HG02852 (cell line): ENCODE data around the gene NME3.
"Not testable (repeated sequence)": the region's sequence is repeated elsewhere in the genome, so short reads cannot be mapped to it uniquely, and the experiment has no call there.

Experiments
- ATAC-seq: cut with Tn5 transposase; IDR thresholded peaks from one replicate; pipeline ENCODE4 v1.9.1; 2021; ENCODE audit warnings: mild to moderate bottlenecking, moderate library complexity; ENCODE audit not compliant: unreplicated experiment

The NME3 gene

GRCh38 chr16:1771188-1771863, at the start of gene NME3:
NME3 (minus strand) TSS chr16:1771543; CDS start chr16:1771534, 9 bp downstream.
- ATAC-seq, result no peak

DNA sequence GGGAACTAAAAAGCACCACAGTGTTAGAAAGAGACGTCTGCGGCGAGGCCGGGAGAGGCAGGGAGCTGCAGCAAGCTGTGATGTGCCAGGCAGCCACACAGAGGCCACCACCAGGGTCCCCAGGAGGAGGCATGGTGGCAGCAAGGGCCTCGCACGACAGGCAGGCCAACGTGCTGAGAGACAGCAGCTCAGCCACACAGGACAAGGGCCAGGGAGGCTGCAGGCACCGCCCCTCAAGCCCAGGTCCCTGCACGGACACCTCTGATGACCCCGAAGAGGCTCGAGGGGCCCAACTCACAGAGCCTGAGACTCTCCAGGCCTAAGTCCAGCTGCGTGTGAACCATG, 49.6 kb upstream of the NME3 start:
- no peak for ATAC-seq

DNA sequence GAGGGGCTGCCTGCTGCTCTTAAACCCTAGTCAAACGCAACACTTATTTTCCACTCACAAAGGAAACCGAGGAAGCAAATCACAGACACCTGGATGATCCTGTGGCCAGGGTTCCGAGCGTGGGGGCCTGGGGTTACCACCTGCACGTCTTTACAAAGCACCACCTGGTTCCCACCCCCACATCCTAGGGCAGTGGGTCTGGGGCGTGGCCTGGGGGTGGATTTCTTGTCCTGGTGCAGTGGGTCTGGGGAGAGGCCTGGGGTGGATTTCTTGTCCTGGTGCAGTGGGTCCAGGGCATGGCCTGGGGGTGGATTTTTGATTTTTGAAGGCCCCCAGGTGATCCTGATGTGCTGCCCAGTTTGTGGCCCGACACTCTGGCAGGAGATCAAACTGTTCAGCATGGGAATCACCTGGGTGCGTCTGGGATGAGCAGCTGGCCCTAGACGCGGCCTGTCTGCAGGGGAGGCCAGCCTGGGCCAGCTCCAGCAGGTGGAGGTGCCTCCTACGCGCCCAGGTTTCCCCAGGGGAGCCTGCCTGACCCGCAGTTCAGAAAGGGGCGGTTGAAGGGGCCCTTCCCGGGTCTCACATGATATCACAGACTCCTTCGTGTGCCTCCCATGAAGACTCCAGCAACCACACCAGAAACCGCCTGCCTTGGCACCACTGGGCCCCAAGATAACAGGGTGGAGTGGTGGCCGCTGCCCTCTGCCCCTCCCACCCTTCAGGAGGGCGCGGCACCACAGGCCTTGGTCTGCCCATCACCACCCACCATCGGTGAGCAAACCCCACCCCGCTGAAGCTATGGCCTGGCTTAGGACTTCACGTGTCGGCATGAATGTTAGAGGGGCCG, 49.0 kb upstream of the NME3 start:
- no peak for ATAC-seq

GRCh38 chr16:1819611-1820010, 48.3 kb upstream of the NME3 start:
- no peak for ATAC-seq

DNA sequence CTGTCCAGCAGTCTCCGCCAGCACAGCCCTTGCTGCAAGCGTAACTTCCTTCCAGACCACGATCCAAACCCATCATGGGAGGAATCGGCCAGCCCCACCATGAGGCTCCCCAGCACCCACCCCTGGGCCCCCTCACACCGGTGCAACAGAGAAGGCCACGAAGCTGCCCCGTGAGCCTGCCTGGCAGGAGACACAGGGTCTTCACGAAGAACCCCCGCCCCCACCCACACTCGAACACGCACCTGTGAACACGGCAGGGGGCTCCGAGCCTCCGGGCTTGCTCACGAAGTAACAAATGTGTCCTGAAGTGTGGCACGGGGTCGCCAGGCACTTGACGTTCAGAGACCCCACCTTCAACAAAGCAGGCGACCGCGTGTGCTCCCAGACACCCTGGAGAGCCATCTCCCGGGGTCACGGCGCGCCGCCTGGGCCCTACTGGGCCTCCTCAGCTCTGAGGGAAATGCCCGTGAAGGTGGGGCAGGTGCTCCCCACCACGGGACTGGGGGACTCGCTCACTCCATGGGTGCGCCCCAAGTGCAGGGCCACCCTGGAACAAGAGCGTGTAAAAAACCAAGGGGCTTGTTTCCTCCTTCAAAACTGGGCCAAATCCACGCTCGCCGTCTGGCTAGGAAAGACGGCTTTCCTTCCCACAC, 47.7 kb upstream of the NME3 start:
- no peak for ATAC-seq

GRCh38 chr16:1818204-1818872, 47.0 kb upstream of the NME3 start:
- no peak for ATAC-seq

DNA sequence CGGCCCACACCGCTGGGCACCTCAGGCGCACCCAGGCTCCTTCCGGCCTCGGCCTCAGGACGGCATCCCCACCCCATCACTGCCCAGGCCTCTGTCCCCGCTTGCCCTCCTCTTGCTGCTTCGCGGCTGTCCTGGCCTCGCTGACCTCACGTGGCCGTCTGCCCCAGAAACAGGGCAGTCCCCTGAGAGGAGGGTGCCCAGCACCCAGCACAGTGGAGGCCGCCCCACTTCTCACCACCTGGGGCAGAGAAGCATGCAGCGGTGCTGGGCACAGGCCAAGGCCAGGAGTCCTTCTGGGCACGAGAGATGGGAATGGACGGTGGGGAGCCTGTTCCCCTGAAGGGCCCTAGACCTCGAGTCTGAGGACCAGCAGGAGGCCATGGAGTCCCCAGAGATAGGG, 46.4 kb upstream of the NME3 start:
- no peak for ATAC-seq

DNA sequence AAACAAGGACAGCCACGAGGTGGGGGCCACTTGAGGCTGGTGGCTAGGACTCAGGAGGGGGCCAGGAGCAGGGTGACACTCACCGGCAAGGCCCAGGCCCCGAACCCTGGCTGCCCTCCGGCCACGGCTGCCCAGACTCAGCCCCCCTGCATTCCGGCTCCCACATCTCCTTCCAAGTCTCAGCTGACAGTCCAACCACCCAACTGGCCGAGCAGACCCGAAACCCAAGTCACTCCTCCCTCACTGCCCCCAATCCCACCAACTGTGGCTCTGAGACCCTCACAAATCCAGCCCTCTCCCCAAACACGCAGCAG, 45.9 kb upstream of the NME3 start:
- ATAC-seq, result no peak

- ATAC-seq, result no peak
Observed at GRCh38 chr16:1816396-1817275, 45.3 kb upstream of the NME3 start.

DNA sequence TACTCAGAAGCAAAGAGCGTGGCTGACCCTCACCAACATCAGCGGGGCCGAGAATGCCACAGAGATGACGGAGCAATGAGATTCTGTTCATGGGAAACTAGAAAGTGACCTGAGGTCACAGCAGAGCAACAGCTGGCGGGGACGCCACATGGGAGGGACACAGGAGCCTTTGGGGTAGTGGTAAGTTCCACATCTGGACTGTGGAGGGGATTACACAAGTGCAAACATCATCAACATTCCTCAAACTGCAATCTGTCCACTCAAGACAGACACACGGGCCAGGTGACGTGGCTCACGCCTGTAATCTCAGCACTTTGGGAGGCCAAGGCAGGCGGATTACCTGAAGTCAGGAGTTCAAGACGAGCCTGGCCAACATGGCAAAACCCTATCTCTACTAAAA, 44.1 kb upstream of the NME3 start:
- ATAC-seq, result no peak

DNA sequence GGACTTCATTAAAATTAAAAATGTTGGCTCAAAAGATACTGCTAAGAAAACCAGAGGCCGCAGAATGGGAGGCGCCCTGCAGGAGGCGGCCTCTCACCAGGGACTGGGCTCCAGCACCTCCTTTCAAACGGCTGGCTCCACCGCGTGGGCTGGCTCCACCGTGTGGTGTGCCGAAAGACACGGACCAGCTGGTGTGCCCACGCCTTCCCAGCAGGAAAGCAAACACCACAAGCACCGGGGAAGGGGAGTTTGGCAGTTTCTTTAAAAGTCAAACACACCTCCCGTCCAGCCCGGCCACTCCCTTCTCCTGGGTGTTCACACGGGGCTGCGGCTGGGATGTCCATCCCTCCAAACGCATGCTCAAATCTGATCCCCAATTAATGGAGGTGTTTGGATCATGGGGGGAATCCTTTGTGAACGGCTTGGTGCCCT, 41.4 kb upstream of the NME3 start:
- no peak for ATAC-seq

DNA sequence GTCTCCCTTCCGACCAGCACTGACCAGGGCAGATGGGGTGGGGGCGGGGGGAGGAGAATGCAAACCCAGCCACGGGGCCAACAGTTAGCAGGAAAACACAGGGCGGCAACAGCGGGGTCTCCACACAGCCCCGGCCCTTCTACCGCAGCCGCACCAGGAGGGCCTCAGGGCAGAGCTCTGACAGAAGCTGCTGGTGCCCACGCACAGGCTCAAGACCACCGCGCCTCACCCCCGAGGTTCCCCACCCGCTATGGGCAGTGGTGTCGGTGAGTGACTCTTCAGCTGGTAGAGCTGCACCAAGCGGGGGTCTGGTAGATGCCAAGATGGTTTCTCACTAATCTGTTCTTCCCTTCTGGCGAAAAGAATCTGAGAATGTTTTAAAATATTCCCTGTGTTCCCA, 39.2 kb upstream of the NME3 start:
- no peak for ATAC-seq

DNA sequence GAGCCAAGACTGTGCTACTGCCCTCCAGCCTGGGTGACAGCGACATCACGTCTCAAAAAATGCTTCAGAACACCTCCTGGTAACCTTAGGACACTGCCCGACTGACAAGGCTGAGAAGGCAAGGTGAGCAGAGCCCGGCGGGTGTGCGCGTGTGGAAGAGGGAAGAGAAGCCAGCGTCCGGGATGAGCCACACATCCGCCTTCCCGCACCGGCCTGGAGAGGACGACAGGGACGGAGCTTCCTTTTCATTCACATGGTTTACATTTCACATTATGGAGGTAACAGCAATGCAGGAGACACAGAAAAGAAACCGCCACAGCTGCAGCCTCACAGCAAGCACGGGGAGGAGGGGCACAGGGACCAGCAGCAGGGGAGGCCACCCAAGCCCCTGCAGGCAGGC, 38.8 kb upstream of the NME3 start:
- ATAC-seq, result no peak

DNA sequence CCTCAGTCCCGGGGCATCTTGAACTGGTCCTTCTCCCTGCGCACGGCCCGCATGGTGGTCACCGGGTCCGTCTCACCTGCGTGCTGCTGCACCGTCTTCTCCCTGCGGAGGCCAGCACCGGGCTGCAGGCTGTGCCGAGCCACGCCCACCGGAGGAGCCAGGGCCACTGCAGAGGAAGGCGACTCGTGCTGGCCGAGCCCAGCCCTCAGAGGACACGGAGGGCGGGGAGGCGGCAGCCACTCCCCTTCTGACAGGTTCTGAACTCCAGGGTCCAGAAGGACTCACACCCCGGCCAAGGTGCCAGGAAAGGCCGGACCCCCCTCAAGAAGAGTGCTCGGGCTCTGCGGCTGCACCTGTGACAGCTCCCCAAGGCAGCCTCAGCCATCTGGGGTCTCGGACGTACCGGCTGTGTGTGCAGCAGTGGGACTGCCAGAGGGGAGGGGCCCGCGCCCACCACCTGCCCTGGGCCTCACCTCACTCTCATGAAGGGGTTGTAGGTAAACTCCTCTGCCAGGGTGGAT, 38.0 kb upstream of the NME3 start:
- no peak for ATAC-seq

DNA sequence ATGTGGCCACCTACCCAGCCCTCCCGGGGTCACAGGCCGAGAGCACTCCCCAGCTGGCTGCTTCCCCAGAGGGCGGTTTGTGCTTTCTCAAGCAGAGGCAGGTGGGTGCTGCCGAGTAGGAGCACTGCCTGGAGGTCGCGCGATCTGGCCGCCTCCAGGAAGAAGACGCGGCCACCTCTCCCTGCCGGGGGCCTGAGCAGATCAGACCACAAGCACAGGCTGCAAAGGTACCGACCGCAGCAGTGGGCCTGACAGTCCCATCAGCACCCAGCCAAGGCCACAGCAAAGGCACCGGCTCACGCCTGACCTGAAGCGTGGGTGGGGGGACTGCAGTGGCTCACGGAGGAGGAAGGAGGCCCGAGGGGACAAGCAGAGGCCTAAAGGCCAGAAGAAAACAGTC, 37.3 kb upstream of the NME3 start:
- ATAC-seq, result no peak

- ATAC-seq, result no peak
Observed at GRCh38 chr16:1807626-1808025, 36.3 kb upstream of the NME3 start.

- ATAC-seq, result no peak
Observed at GRCh38 chr16:1800701-1801100, 29.4 kb upstream of the NME3 start.

GRCh38 chr16:1799263-1799662, 27.9 kb upstream of the NME3 start:
- not testable (repeated sequence) for ATAC-seq

GRCh38 chr16:1794908-1795666, 23.7 kb upstream of the NME3 start:
- ATAC-seq, result no peak
